ENCODE data around the gene SLC2A5. TPM values are rescaled to one million over a fixed set of nuclear protein-coding genes. Genes with fewer than 3 reads are reported as not detected.
"Not testable (repeated sequence)": the region's sequence is repeated elsewhere in the genome, so short reads cannot be mapped to it uniquely, and the experiment has no call there.

Gene SLC2A5
- total and polyA plus RNA-seq, 10 donors: 2.9 to 23.6 (median 6.9) TPM

GRCh38 chr1:8993962-8994675 lies 75.3 kb downstream of the SLC2A5 start:
- H3K36me3 ChIP-seq; intact Hi-C loops (cut with DNase I; ENCODE audit: low total_unique reads); H3K27ac ChIP-seq; H3K27me3 ChIP-seq (replicated peaks in 1 of 7); H3K9me3 ChIP-seq; H3K4me1 ChIP-seq; H3K4me3 ChIP-seq; DNase-seq: not testable (repeated sequence)
- 84 to 100% (median 89%) methylated on average over 5 to 12 of the region's 13 CpGs for WGBS, 5 donors

DNA sequence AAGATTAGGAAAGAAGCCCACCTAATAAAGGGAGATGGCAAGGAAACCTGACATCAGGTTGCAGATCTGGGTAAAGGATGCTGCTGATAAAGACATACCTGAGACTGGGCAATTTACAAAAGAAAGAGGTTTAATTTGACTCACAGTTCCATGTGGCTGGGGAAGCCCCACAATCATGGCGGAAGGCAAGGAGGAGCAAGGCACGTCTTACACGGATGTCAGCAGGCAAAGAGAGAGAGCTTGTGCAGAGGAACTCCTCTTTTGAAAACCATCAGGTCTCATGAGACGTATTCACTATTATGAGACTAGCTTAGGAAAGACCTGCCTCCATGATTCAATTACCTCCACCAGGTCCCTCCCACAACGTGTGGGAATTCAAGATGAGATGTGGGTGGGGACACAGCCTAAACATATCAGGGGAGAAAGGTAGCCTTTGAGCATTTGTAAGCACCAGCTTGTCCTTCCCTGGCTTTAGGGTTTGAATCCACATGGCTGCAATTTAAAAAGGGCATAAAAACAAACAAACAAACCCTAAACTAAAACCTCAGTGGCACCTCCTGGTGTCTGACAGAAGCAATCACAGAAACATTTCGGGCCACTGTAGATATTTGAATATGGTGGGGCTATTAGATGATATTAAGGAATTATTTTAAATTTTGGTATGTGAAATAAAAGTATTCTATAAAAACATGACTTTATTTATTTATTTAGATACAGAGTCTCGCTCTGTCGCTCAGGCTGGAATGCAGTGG lies 76.3 kb downstream of the SLC2A5 start:
- DNase-seq: no peak
- no peaks in the 10 kb centered on the region for H3K27me3 ChIP-seq (replicated peaks in 1 of 7)
- 88 to 96% (median 92%) methylated on average over 8 of the region's 8 CpGs for WGBS, 5 donors
- no peaks in the 10 kb centered on the region for H3K9me3 ChIP-seq
- no peak overlapping the region for H3K27ac ChIP-seq
- TF ChIP-seq CTCF (IDR thresholded peaks at IDR 0.05 in 8 of 11, conservative IDR thresholded peaks at IDR 0.05 in 3 of 11) (no peak), POLR2AphosphoS5 (IDR thresholded peaks at IDR 0.05) (no peak), POLR2A (IDR thresholded peaks at IDR 0.05) (no peak)
- intact Hi-C loops (cut with DNase I; ENCODE audit: low total_unique reads): no loop called here
- no peak overlapping the region for H3K4me3 ChIP-seq
- no peaks in the 10 kb centered on the region for H3K36me3 ChIP-seq
- H3K4me1 ChIP-seq: peaks cover 0 to 10% (median 6%) of the 10 kb centered on the region in 6 donors

- H3K4me1 ChIP-seq: peaks cover 0 to 33% (median 30%) of the 10 kb centered on the region in 6 donors
- TF ChIP-seq POLR2A (IDR thresholded peaks at IDR 0.05): no peak
- TF ChIP-seq POLR2AphosphoS5 (IDR thresholded peaks at IDR 0.05): no peak
- no peak for TF ChIP-seq CTCF (IDR thresholded peaks at IDR 0.05 in 8 of 11, conservative IDR thresholded peaks at IDR 0.05 in 3 of 11)
- no peak overlapping the region for H3K27ac ChIP-seq
- H3K9me3 ChIP-seq: no peaks in the 10 kb centered on the region
- intact Hi-C loops (cut with DNase I; ENCODE audit: low total_unique reads): no loop called here
- no peaks in the 10 kb centered on the region for H3K36me3 ChIP-seq
- DNase-seq: peak; percentile 58
- no peaks in the 10 kb centered on the region for H3K27me3 ChIP-seq (replicated peaks in 1 of 7)
- H3K4me3 ChIP-seq: no peak overlapping the region
- WGBS, 5 donors: 58 to 93% (median 78%) methylated on average over 3 to 4 of the region's 4 CpGs
These were observed 79.6 kb downstream of the SLC2A5 start for GRCh38 chr1:8989821-8990220.

DNA sequence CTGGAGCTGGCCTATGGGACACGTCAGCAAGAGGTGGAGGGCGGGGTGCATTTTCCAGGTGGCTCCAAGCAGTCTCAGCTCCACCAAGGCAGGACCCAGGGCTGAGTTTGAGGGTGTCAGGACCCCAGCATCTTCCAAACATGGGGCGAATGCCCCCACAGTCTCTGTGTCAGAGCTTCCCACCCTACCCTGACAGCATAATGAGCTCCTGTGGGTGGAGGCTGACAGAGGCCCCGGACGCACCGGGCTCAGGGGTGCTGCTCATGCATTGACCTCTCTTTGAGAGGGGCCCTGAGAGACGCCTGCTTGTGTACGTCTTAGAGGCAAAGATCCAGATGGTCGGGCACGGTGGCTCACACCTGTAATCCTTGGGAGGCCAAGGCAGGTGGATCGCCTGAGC lies 80.4 kb downstream of the SLC2A5 start:
- intact Hi-C loops (cut with DNase I; ENCODE audit: low total_unique reads): no loop called here
- Histone ChIP-seq H3K9me3 (no peaks in the 10 kb centered on the region), H3K27me3 (replicated peaks in 1 of 7) (no peaks in the 10 kb centered on the region), H3K4me1 (peaks cover 0 to 38% (median 30%) of the 10 kb centered on the region in 6 donors), H3K27ac (no peak overlapping the region), H3K36me3 (no peaks in the 10 kb centered on the region), H3K4me3 (no peak overlapping the region)
- TF ChIP-seq POLR2A (IDR thresholded peaks at IDR 0.05) (no peak), CTCF (IDR thresholded peaks at IDR 0.05 in 8 of 11, conservative IDR thresholded peaks at IDR 0.05 in 3 of 11) (no peak), POLR2AphosphoS5 (IDR thresholded peaks at IDR 0.05) (no peak)
- DNase-seq: peak; percentile 56
- 83 to 97% (median 91%) methylated on average over 8 to 11 of the region's 11 CpGs for WGBS, 5 donors

Measured in spleen (tissue), 11 donors.